Vagina (tissue), 2 donors: Measurements from ENCODE around the gene GABRE.

Experiments
- CTCF ChIP-seq, 3 experiments: fragments of 450-650 bp in 2 of 3; fragments of 200-600 bp in 1 of 3; sonication (generic) in 1 of 3; IDR thresholded peaks; one replicate each; pipeline ENCODE4 v1.5.1; 2017 to 2019; ENCODE audit warnings: antibody characterized with exemption in 3 of 3, mild to moderate bottlenecking in 2 of 3, moderate library complexity in 2 of 3
- POLR2A ChIP-seq, 2 donors: fragments of 450-650 bp; IDR thresholded peaks; one replicate each; pipeline ENCODE4 v1.6.1; 2017; ENCODE audit warnings: antibody characterized with exemption in 2 of 2, mild to moderate bottlenecking in 2 of 2, moderate library complexity in 2 of 2

- TF ChIP-seq POLR2A (IDR thresholded peaks at IDR 0.05) (no peak), CTCF (IDR thresholded peaks at IDR 0.05) (no peak)
Measured at GRCh38 chrX:151984902-151985301, 10.4 kb upstream of the GABRE start.
